ENCODE results near the gene UMAD1. TPM values are rescaled to one million over a fixed set of nuclear protein-coding genes. Genes with fewer than 3 reads are reported as not detected.

The UMAD1 gene
- total RNA-seq, 4 donors from 2014 or later = 9.4 to 17.8 (median 12.1) TPM

DNA sequence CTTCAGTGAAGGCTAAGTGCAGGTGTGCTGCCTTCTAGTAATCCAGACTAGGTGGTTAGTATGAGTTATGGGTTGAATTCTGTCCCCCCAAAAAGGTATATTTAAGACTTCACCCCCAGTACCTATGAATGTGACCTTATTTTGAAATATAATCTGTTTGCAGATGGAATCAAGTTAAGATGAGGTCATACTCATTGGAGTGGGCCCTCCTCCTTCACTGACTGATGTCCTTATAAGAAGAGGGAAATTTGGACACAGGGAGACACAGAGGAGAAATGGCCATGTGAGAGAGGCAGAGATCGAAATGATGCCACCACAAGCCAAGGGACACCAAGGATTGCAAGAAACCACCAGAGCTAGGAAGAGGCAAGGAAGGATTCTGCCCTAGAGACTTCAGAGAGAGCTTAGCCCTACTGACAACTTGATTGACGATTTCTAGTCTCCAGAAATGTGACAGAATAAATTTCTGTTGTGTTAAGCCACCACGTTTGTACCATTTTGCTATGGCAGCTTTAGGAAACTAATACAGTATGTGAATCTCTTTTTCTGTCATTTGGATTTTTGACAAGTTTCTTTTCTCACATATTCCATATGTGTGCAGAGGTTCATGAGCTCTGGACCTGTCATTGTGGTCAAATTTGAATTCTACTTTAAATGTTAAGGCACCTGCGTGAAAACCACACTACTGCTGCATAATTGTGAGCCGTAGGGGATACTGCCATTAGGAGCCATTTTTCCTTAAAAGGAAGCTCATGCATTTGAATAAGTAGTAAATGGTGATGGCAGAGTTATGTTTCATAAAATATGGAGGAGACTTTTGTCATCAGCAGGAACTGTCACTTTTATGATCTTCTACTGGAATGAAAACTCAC, 80.4 kb downstream of the UMAD1 start:
- TF ChIP-seq, protein P1, sequence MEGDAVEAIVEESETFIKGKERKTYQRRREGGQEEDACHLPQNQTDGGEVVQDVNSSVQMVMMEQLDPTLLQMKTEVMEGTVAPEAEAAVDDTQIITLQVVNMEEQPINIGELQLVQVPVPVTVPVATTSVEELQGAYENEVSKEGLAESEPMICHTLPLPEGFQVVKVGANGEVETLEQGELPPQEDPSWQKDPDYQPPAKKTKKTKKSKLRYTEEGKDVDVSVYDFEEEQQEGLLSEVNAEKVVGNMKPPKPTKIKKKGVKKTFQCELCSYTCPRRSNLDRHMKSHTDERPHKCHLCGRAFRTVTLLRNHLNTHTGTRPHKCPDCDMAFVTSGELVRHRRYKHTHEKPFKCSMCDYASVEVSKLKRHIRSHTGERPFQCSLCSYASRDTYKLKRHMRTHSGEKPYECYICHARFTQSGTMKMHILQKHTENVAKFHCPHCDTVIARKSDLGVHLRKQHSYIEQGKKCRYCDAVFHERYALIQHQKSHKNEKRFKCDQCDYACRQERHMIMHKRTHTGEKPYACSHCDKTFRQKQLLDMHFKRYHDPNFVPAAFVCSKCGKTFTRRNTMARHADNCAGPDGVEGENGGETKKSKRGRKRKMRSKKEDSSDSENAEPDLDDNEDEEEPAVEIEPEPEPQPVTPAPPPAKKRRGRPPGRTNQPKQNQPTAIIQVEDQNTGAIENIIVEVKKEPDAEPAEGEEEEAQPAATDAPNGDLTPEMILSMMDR (IDR thresholded peaks at IDR 0.05; ENCODE audit: low read depth) = no peak

DNA sequence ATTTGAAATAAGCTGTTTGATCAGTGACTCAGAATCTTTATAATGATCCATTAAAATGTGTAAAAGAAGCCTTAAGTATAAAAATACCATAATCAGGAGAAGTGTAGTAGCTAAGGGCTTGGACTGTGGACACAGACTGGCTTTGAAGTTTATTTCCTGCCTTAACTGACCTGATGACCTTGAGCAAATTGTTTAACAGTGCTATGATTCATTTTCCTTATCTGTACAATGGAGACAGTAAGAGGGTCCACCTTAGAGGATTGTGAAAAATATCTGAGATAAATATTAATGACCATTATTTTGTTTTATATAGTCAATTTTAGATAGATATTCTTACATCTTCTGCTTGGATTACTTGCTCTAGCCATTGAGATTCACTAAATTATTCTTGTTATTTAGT, 91.2 kb downstream of the UMAD1 start:
- TF ChIP-seq, protein P1 (IDR thresholded peaks at IDR 0.05; ENCODE audit: low read depth) = no peak

DNA sequence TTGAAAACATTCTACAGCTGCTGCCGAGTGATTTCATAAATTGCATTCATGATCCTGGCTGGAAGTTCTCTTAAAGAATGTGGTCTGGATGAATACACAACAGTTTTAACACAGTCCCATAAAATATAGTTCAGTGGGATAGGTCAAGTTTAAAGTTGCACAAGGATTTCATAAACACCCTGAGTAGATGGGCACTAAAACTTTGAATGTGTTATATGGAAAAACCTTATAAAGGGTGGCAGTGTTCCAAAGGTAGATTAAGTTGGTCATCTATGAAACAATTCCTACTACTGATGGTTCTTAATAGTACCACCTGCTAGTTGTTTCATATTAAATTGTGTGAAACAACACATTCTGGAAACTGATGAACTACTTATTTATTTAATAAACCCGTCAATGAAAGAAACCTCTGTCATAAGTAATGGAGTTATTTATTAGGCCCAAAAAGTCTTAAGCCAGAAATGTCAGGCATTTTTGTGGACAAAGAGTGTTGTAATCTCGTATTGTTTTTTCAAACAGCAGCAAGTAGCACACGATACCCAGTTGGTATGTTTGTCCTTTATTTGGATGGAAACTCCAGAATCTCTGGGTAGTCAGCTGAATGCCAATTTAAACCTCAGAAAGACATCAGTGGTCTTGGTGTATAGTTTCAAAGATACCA, 92.2 kb downstream of the UMAD1 start:
- TF ChIP-seq, protein P1 (IDR thresholded peaks at IDR 0.05; ENCODE audit: low read depth) = no peak

DNA sequence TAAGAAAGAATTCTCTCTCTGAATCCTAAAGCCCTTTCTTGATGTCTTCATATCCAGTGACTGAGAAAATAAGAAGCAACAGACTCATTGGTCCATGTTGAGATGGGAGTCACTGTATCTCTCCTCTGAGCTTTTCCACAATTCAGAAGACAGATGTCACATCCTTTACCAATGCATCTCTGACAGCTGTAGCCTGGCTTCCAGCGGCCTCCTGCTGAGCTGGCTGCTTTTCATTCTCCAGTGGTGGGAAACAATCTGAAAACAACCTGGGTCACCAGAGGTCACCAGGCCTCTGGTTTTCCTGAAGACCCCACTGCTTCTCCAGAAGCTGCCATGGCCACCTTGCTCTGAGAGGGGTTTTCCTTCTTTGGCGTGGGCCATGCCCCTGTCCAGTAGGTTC, 96.1 kb downstream of the UMAD1 start:
- TF ChIP-seq, protein P1 (IDR thresholded peaks at IDR 0.05; ENCODE audit: low read depth) = no peak

DNA sequence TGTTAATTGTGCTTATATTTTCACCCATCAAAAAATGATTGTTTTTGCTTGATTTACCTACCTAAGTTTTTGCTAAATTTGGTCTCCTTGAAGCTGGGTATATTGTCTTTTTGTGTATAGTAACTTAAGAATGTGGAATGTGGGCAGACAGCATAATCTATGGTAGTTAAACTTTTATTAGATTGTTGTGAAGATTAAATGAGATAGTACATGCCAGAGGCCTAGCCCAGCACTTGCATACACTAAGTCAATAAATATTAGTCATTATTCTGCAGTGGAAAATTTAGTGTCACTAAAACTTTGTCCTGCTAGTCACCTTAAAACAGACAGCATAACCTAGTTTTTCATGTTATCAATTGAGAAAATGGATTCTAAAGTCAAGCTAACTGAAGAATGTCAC, 97.1 kb downstream of the UMAD1 start:
- TF ChIP-seq, protein P1 (IDR thresholded peaks at IDR 0.05; ENCODE audit: low read depth) = no peak

DNA sequence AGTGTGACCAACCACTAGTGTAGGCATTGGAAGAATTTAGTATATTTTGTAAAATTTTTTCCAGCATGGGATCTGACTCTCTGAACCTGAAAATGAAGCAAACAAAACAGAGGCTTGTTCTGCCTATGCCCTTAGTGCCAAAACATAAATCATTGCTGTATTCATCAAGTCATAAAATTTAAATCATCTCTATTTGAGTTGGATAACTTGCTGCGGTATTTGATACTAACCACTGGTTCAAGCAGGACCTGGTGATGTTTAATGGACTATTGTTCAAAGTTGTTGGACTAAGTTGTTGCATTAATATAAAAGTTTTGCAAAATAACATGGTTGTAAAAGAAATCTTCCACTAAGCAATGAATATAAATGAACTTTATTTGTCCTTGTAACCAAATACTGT, 97.6 kb downstream of the UMAD1 start:
- TF ChIP-seq, protein P1 (IDR thresholded peaks at IDR 0.05; ENCODE audit: low read depth) = no peak

DNA sequence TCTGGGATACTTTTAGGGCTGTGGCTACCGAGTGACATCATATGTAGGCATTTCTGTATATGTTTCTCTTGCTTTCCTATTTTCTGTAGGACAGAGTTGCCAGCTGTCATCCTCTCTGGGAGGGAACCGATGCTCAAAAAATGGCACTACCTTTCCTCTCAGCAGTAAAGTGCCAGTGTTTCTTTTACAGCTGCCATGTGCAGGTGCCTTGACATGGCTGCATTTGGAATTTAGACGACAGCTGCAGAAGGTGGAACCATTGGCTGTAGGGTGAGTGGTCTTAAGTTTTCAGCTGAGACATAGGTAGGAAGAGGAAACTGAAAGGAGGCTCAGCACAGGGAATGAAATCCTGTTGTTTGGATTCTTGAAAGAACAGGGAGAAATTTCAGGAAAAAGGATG, 98.1 kb downstream of the UMAD1 start:
- TF ChIP-seq, protein P1 (IDR thresholded peaks at IDR 0.05; ENCODE audit: low read depth) = no peak
